ENCODE measurements around the gene RIMBP2. TPM values are rescaled to one million over a fixed set of nuclear protein-coding genes. Genes with fewer than 3 reads are reported as not detected.

Gene RIMBP2
- polyA plus RNA-seq, 1 donor (not counting 4 experiments of a cell fraction or from before 2014, with no cell fraction given) = 0.16 TPM

- Histone ChIP-seq H2AFZ (ENCODE audit: control insufficient read depth, low read length) (no peak overlapping the region), H3K4me2 (ENCODE audit: control insufficient read depth, extremely low read depth, insufficient read depth, low read depth, low read length) (no peak overlapping the region), H3K9me1 (ENCODE audit: control insufficient read depth, extremely low read depth, insufficient read depth, low read length) (no peaks in the 10 kb centered on the region), H3K36me3 (ENCODE audit: control insufficient read depth in 2 of 2, extremely low read depth in 1 of 2, insufficient read depth in 2 of 2, low read length in 2 of 2) (no peaks in the 10 kb centered on the region), H3K9ac (ENCODE audit: control insufficient read depth, extremely low read depth, insufficient read depth, low read length) (no peak overlapping the region), H3K79me2 (ENCODE audit: control insufficient read depth, insufficient read depth, low read length) (no peaks in the 10 kb centered on the region), H3K27me3 (ENCODE audit: control insufficient read depth, extremely low read depth, insufficient read depth, low read length) (no peaks in the 10 kb centered on the region), H3K4me3 (ENCODE audit: control insufficient read depth in 2 of 3, extremely low read depth in 1 of 3, insufficient read depth in 2 of 3, low read depth in 1 of 3, low read length in 3 of 3) (no peak overlapping the region), H3K4me1 (ENCODE audit: control insufficient read depth, extremely low read depth, insufficient read depth, low read length) (no peaks in the 10 kb centered on the region), H3K9me3 (ENCODE audit: control insufficient read depth, low read depth, low read length) (peaks cover 8% of the 10 kb centered on the region), H3K27ac (ENCODE audit: control insufficient read depth, insufficient read depth, low read length) (no peak overlapping the region), H4K20me1 (ENCODE audit: control insufficient read depth, extremely low read depth, insufficient read depth, low read length) (no peaks in the 10 kb centered on the region)
- dilution Hi-C loops (cut with MboI; ENCODE audit: extremely low pct_ligation_motif_present, low sequenced_read_pairs) = no loop called here
- DNase-seq (ENCODE audit: low read depth, low spot score) (no peak), FAIRE-seq (no peak)
- TF ChIP-seq, protein P1, sequence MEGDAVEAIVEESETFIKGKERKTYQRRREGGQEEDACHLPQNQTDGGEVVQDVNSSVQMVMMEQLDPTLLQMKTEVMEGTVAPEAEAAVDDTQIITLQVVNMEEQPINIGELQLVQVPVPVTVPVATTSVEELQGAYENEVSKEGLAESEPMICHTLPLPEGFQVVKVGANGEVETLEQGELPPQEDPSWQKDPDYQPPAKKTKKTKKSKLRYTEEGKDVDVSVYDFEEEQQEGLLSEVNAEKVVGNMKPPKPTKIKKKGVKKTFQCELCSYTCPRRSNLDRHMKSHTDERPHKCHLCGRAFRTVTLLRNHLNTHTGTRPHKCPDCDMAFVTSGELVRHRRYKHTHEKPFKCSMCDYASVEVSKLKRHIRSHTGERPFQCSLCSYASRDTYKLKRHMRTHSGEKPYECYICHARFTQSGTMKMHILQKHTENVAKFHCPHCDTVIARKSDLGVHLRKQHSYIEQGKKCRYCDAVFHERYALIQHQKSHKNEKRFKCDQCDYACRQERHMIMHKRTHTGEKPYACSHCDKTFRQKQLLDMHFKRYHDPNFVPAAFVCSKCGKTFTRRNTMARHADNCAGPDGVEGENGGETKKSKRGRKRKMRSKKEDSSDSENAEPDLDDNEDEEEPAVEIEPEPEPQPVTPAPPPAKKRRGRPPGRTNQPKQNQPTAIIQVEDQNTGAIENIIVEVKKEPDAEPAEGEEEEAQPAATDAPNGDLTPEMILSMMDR (optimal IDR thresholded peaks at IDR 0.05 in 1 of 3, IDR thresholded peaks at IDR 0.05 in 1 of 3, conservative IDR thresholded peaks at IDR 0.05 in 1 of 3; ENCODE audit: extremely low read depth in 1 of 3, insufficient read depth in 2 of 3, low read length in 3 of 3) = no peak
- no peak for TF ChIP-seq EZH2 (IDR thresholded peaks at IDR 0.05; ENCODE audit: low read length)
Measured at GRCh38 chr12:130463818-130464670, 252.1 kb downstream of the RIMBP2 start.

DNA sequence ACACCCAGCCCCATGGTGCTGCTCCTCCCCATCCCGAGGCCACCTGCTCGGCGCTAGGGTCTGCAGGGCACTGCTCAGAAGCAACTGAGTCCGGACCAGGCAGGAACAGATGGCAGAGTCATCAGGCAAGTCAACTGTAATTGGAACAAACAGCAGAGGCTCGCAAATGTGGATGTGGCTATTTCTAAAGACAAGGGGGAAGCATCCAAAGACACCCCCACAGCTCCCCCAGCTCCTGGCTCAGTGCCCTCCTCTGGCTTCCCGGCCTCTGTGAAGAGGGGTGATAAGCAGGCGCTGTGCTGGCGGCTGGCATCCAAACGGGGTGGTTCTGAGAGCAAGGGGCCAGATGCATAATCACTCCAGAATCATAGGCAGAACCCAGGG is 252.8 kb downstream of the RIMBP2 start:
- Histone ChIP-seq H3K4me2 (ENCODE audit: control insufficient read depth, extremely low read depth, insufficient read depth, low read depth, low read length) (no peak overlapping the region), H3K4me3 (ENCODE audit: control insufficient read depth in 2 of 3, extremely low read depth in 1 of 3, insufficient read depth in 2 of 3, low read depth in 1 of 3, low read length in 3 of 3) (no peak overlapping the region), H3K4me1 (ENCODE audit: control insufficient read depth, extremely low read depth, insufficient read depth, low read length) (no peaks in the 10 kb centered on the region), H3K27me3 (ENCODE audit: control insufficient read depth, extremely low read depth, insufficient read depth, low read length) (no peaks in the 10 kb centered on the region), H3K9me3 (ENCODE audit: control insufficient read depth, low read depth, low read length) (peaks cover 7% of the 10 kb centered on the region), H2AFZ (ENCODE audit: control insufficient read depth, low read length) (no peak overlapping the region), H3K79me2 (ENCODE audit: control insufficient read depth, insufficient read depth, low read length) (no peaks in the 10 kb centered on the region), H3K9me1 (ENCODE audit: control insufficient read depth, extremely low read depth, insufficient read depth, low read length) (no peaks in the 10 kb centered on the region), H3K27ac (ENCODE audit: control insufficient read depth, insufficient read depth, low read length) (no peak overlapping the region), H4K20me1 (ENCODE audit: control insufficient read depth, extremely low read depth, insufficient read depth, low read length) (no peaks in the 10 kb centered on the region), H3K36me3 (ENCODE audit: control insufficient read depth in 2 of 2, extremely low read depth in 1 of 2, insufficient read depth in 2 of 2, low read length in 2 of 2) (no peaks in the 10 kb centered on the region), H3K9ac (ENCODE audit: control insufficient read depth, extremely low read depth, insufficient read depth, low read length) (no peak overlapping the region)
- TF ChIP-seq, protein P1 (optimal IDR thresholded peaks at IDR 0.05 in 1 of 3, IDR thresholded peaks at IDR 0.05 in 1 of 3, conservative IDR thresholded peaks at IDR 0.05 in 1 of 3; ENCODE audit: extremely low read depth in 1 of 3, insufficient read depth in 2 of 3, low read length in 3 of 3) = no peak
- no peak for TF ChIP-seq EZH2 (IDR thresholded peaks at IDR 0.05; ENCODE audit: low read length)
- no peak for DNase-seq (ENCODE audit: low read depth, low spot score)
- dilution Hi-C loops (cut with MboI; ENCODE audit: extremely low pct_ligation_motif_present, low sequenced_read_pairs) = no loop called here
- FAIRE-seq = no peak
